Measurements from ENCODE around the gene ABCC1.

DNA sequence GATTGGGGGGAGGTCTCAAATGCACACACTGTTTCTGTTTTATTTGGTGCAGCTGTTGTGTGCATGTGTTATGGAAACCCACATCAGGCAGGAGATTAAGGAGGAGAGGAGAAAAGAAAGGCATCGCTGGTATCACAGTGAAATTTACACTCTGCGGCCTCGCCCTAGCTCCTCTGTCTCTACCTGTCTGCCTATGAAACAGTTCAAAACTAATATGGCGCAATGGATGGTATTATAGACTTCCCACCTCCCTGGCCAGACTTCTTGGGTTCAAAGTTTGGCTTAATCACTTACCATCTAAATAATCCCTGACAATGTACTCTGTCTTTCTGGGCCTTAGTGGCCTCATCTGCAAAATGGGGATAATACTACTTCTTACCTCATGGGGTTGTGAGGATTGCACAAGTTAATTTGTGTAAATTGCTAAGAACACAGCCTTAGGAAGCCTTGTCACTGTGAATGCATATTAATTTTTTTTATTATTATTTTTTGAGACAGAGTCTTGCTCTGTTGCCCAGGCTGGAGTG lies 1.4 kb upstream of the ABCC1 start:
- TF ChIP-seq POLR2A (IDR thresholded peaks at IDR 0.05; ENCODE audit: low read length): no peak
- no peak for TF ChIP-seq GATA1 (IDR thresholded peaks at IDR 0.05; ENCODE audit: low read depth, low read length)
